Right hindlimb (tissue), 1 donor: ENCODE measurements around the gene PHRF1.

Experiments
- DNase-seq: peaks from one replicate; pipeline ENCODE4 v3.0.0-alpha.2; 2018

PHRF1 gene

GRCh38 chr11:598005-598680 is 21.9 kb downstream of the PHRF1 start:
- DNase-seq = no peak

- no peak for DNase-seq
Observed at GRCh38 chr11:601573-602245, 25.4 kb downstream of the PHRF1 start.

- no peak for DNase-seq
Observed at GRCh38 chr11:603154-603553, 26.9 kb downstream of the PHRF1 start.

GRCh38 chr11:605286-606129 is 29.2 kb downstream of the PHRF1 start:
- no peak for DNase-seq

GRCh38 chr11:606245-606644 is 30.0 kb downstream of the PHRF1 start:
- DNase-seq = no peak

- DNase-seq = no peak
Observed at GRCh38 chr11:607020-607780, 30.9 kb downstream of the PHRF1 start.

- no peak for DNase-seq
Observed at GRCh38 chr11:607971-608659, 31.8 kb downstream of the PHRF1 start.

GRCh38 chr11:608791-609251 is 32.6 kb downstream of the PHRF1 start:
- DNase-seq = no peak

GRCh38 chr11:609341-609811 is 33.1 kb downstream of the PHRF1 start:
- no peak for DNase-seq

GRCh38 chr11:610146-610801 is 34.0 kb downstream of the PHRF1 start:
- DNase-seq = no peak

GRCh38 chr11:611001-611996 is 35.0 kb downstream of the PHRF1 start:
- DNase-seq = no peak

- peak; percentile 77 for DNase-seq
Observed at GRCh38 chr11:612201-612960, 36.1 kb downstream of the PHRF1 start.

- no peak for DNase-seq
Observed at GRCh38 chr11:612961-613300, 36.7 kb downstream of the PHRF1 start.

GRCh38 chr11:613369-613968 is 37.2 kb downstream of the PHRF1 start:
- peak; percentile 44 for DNase-seq

GRCh38 chr11:614021-614622 is 37.9 kb downstream of the PHRF1 start:
- peak; percentile 34 for DNase-seq

GRCh38 chr11:614623-615503 is 38.6 kb downstream of the PHRF1 start:
- peak; percentile 39 for DNase-seq

GRCh38 chr11:615504-616319 is 39.4 kb downstream of the PHRF1 start, which contains the start of gene IRF7:
Gene IRF7, minus strand, starts transcription at chr11:615950. Its CDS starts 586 bp downstream, at chr11:615364.
- DNase-seq = peak; percentile 97
